ENCODE measurements around the gene DTNB. TPM values are rescaled to one million over a fixed set of nuclear protein-coding genes. Genes with fewer than 3 reads are reported as not detected.

Gene DTNB
- total RNA-seq, 1 donor from 2014 or later, result 3.3 TPM

- intact Hi-C loops (cut with DNase I), result no loop called here
- ATAC-seq (no peak), DNase-seq (ENCODE audit: missing footprints) (no peak)
Measured at GRCh38 chr2:25532521-25532920, 140.9 kb downstream of the DTNB start.

- DNase-seq (ENCODE audit: missing footprints), result no peak
- ATAC-seq, result no peak
- intact Hi-C loops (cut with DNase I), result loop anchor here (10.0 kb wide), 1 partner anchor 154 kb away; no protein-coding TSS in a partner anchor
Measured at GRCh38 chr2:25529034-25529433, 144.3 kb downstream of the DTNB start.

DNA sequence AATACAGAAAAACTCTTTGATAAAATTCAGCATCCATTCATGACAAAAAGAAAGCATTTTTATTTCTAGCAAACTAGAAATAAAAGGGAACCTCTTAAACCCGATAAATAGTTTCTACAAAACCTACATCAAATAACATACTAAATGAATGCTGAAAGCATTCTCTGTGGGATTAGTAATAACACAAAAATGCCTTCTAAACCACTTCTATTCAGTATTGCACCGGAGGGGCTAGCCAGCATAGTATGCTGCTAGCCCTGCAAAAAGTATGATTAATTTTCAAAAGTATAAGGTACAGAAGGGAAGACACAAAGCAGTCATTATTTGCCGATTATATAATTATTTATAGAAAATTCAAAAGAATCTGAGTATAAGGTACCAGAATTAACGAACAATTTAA, 145.2 kb downstream of the DTNB start:
- intact Hi-C loops (cut with DNase I), result loop anchor here (10.0 kb wide), 1 partner anchor 153 kb away; no protein-coding TSS in a partner anchor
- no peak for ATAC-seq
- no peak for DNase-seq (ENCODE audit: missing footprints)

DNA sequence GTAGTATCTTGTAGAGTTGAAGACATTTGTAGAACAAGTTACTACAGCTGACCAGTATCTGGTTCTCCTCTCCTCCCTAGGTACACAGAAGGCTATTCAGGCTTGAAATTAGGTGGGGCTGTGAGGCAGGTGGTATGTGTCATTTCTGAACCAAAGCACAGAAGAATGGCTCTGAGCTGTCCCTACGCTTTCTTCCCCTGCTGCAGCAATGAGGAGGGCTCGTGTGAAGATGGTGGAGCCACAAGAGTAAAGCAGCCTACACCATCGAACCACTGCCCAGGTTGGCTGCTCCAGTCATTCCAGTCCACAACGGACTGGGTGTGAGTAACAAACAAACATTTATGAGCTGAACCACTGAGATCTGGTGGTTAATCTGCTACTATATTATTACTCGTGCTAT, 148.9 kb downstream of the DTNB start:
- ATAC-seq (no peak), DNase-seq (ENCODE audit: missing footprints) (no peak)
- intact Hi-C loops (cut with DNase I), result loop anchor here (10.0 kb wide), 1 partner anchor 150 kb away; no protein-coding TSS in a partner anchor

DNA sequence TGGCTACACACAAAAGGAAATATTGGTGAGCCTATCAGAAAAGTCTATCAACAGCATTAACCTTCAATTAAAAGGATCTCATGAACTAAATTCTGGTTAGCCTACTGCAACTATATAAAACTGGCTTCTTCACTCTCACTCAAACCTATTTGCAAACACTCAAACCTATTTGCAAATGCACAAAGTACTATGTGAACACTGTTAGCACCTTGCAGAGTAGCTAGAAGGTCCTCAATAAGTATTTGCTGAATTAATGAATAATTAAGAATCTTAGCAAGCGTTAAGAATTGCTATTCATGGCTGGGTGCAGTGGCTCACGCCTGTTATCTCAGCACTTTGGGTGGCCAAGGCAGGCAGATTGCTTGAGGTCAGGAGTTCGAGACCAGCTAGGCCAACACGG, 150.3 kb downstream of the DTNB start:
- intact Hi-C loops (cut with DNase I), result loop anchor here (10.0 kb wide), 1 partner anchor 148 kb away; no protein-coding TSS in a partner anchor
- no peak for ATAC-seq
- no peak for DNase-seq (ENCODE audit: missing footprints)

GRCh38 chr2:25521665-25522387, 151.6 kb downstream of the DTNB start:
- DNase-seq (ENCODE audit: missing footprints) (no peak), ATAC-seq (peak; percentile 50)
- intact Hi-C loops (cut with DNase I), result loop anchor here (10.0 kb wide), 1 partner anchor 147 kb away; no protein-coding TSS in a partner anchor

- ATAC-seq (no peak), DNase-seq (ENCODE audit: missing footprints) (no peak)
- intact Hi-C loops (cut with DNase I), result loop anchor here (10.0 kb wide), 1 partner anchor 146 kb away; no protein-coding TSS in a partner anchor
Measured at GRCh38 chr2:25521126-25521525, 152.3 kb downstream of the DTNB start.

DNA sequence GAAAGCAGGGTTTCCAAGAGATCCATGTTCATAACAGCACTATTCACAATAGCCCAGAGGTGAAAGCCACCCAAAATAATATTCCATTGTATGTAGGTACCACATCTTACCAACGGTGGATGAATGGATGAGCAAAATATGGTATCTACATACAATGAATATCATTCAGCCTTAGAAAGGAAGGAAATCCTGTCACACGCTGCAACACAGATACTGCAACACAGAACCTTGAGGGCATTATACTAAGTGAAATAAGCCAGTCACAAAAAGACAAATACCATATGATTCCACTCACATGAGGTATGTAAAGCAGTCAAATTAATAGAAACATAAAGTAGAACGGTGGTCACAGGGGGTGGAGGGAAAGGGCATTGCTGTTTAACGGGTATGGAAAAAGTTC, 155.7 kb downstream of the DTNB start:
- ATAC-seq, result no peak
- intact Hi-C loops (cut with DNase I), result no loop called here
- no peak for DNase-seq (ENCODE audit: missing footprints)

DNA sequence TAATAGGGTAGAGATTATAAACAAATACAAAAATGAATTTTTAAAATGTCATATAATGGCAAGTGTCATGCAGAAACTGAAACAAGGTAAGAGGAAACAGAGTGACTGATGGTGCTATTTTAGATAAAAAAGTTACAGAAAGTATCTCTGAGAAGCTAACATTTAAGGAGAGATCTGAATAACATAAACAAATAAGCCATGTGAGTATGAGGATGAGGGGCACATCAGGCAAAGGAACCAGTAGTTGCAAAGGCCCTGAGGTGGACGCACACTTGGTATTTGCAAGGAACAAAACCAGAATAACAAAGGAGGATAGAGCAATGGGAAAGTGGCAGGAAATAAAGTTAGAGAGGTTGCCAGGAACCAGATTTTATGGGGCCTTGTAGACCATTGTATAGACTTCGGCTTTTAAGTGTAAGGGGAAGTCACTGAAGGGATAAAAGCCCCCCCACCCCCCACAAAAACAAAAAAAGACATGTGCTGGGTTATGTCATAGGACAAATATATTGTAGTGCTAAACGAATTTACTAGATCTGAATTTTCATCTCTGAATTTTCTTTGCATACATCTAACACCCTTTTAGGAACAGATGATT, 159.2 kb downstream of the DTNB start:
- intact Hi-C loops (cut with DNase I), result no loop called here
- ATAC-seq (no peak), DNase-seq (ENCODE audit: missing footprints) (no peak)

GRCh38 chr2:25512707-25513106, 160.7 kb downstream of the DTNB start:
- no peak for DNase-seq (ENCODE audit: missing footprints)
- intact Hi-C loops (cut with DNase I), result no loop called here
- ATAC-seq, result no peak

DNA sequence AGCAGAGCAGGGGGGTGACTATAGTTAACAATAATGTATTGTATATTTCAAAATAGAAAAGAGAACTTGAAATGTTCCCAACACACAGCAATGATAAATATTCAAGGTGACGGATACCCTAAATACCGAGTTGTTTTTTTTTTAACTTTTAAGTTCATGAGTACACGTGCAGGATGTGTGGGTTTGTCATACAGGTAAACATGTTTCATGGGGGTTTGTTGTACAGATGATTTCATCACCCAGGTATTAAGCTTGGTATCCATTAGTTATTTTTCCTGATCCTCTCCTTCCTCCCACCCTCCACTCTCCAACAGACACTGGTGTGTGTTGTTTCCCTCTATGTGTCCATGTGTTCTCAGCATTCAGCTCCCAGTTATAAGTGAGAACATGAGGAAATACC, 167.2 kb downstream of the DTNB start:
- ATAC-seq (no peak), DNase-seq (ENCODE audit: missing footprints) (no peak)
- intact Hi-C loops (cut with DNase I), result no loop called here

- ATAC-seq, result no peak
- no peak for DNase-seq (ENCODE audit: missing footprints)
- intact Hi-C loops (cut with DNase I), result no loop called here
Measured at GRCh38 chr2:25505622-25506021, 167.8 kb downstream of the DTNB start.

DNA sequence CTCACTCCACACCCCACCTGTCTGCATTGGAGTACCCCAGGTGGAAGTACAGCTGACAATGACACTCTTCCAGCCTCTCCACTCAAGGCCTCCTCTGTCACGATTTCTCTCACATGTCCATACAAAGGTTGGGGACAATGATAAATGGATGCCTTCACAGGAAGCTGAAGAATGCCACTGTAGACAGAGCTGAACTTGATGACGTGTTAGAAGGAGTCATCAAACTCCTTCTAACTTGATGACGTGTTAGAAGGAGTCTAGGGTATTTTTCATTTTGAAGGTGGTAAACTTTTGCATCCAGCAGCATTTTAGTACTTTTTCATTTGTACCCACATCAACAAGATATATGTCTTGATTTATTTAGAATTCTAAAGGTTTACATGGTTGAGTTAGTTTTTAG, 168.2 kb downstream of the DTNB start:
- intact Hi-C loops (cut with DNase I), result no loop called here
- DNase-seq (ENCODE audit: missing footprints), result no peak
- no peak for ATAC-seq

DNA sequence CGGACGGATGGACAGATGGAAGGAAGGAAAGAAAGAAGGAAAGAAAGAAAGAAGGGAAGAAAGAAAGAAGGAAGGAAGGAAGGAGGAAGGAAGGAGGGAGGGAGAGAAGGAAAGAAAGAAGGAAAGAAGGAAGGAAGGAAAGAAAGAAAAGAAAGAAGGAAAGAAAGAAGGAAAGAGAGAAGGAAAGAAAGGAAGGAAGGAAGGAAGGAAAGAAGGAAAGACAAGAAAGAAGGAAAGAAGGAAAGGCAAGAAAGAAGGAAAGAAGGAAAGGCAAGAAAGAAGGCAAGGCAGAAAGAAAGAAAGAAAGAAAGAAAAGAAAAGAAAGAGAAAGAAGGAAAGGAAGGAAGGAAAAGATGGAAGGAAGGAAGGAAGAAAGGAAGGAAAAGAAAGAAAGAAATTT, 169.1 kb downstream of the DTNB start:
- DNase-seq (ENCODE audit: missing footprints), result no peak
- intact Hi-C loops (cut with DNase I), result no loop called here
- no peak for ATAC-seq

- intact Hi-C loops (cut with DNase I), result no loop called here
- DNase-seq (ENCODE audit: missing footprints) (no peak), ATAC-seq (no peak)
Measured at GRCh38 chr2:25499157-25499556, 174.2 kb downstream of the DTNB start.

DNA sequence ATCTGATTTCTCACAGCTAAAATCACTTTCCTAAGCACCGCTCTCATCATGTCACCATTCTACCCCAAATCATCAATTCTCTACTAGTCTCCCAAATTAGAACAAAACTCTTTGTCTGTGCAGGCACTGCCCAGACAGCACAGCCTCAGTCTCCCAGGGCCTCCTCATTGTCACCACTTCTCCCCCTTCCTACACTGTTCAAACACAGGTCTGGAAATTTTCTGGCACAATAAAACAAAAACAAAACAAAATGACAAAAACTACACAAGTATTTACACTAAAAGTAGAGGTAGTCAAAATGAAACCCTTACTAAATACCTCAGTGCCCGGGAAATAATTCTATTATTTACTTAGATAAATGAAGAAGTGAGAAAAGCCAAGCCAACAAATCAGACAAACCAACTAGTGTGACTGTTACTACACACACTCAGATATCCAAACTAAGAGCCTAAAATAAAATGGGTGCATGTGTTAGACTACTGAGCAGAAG, 175.4 kb downstream of the DTNB start:
- intact Hi-C loops (cut with DNase I), result no loop called here
- DNase-seq (ENCODE audit: missing footprints) (no peak), ATAC-seq (no peak)

- ATAC-seq (no peak), DNase-seq (ENCODE audit: missing footprints) (no peak)
- intact Hi-C loops (cut with DNase I), result no loop called here
Measured at GRCh38 chr2:25497229-25497917, 176.0 kb downstream of the DTNB start.

DNA sequence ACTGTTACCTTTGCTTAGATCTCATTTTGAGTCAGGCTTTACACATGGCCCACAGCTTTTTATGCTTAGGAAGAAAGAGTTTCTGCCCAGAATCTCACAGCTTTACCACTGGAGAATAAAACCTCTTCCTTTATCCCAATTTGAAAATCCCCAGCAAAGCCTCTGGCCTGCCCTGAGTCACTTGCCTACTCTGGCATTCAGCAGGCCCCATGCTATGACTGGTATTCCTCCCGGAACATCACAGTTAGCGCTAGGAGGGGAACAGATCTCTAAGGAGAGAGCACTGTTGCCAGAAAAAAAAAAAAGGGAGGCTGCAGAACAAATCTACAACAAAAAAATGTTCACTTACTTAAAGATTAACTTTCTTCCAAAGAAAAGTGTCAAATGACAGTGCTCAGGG, 178.8 kb downstream of the DTNB start:
- no peak for ATAC-seq
- no peak for DNase-seq (ENCODE audit: missing footprints)
- intact Hi-C loops (cut with DNase I), result no loop called here

- intact Hi-C loops (cut with DNase I), result no loop called here
- ATAC-seq (no peak), DNase-seq (ENCODE audit: missing footprints) (no peak)
Measured at GRCh38 chr2:25493207-25493606, 180.2 kb downstream of the DTNB start.

- no peak for DNase-seq (ENCODE audit: missing footprints)
- ATAC-seq, result no peak
- intact Hi-C loops (cut with DNase I), result no loop called here
Measured at GRCh38 chr2:25492726-25493125, 180.7 kb downstream of the DTNB start.
